CD4-positive, alpha-beta T cell (primary cell): ENCODE results near the gene STXBP2. TPM values are rescaled to one million over a fixed set of nuclear protein-coding genes. Genes with fewer than 3 reads are reported as not detected.

Experiments used
- ATAC-seq: fragments of 200-7000 bp; cut with Tn5 transposase; one replicate; pipeline ENCODE4 v1.10.0; 2022; ENCODE audit warnings: mild to moderate bottlenecking; ENCODE audit not compliant: poor library complexity
- CTCF ChIA-PET: fragments of 350-600 bp; sonication (Branson Sonifier 250); formaldehyde crosslinking; loops from one replicate; lab custom pipeline; 2021; ENCODE audit warnings: antibody characterized with exemption, inconsistent platforms; lab: Charles Lee
- POLR2A ChIA-PET: fragments of 350-600 bp; sonication (Branson Sonifier 250); formaldehyde crosslinking; loops from one replicate; lab custom pipeline; 2021; ENCODE audit warnings: antibody characterized with exemption, inconsistent platforms; lab: Charles Lee
- DNase-seq, 14 experiments: peaks; one replicate each; pipeline ENCODE4 v3.0.0-alpha.2; 2013 to 2020; ENCODE audit warnings: mixed read lengths in 2 of 14
- H3K27ac ChIP-seq, 2 donors: one replicate each; pipeline versions ENCODE4 v1.5.1 to v1.7.0; 2013; ENCODE audit warnings: low read length in 2 of 2, low read depth in 1 of 2, mild to moderate bottlenecking in 1 of 2
- H3K27me3 ChIP-seq, 2 experiments: 1 replicate in 1 of 2; 2 replicates in 1 of 2; pipeline versions ENCODE4 v1.6.1 to v1.7.0; 2013; ENCODE audit warnings: low read length in 2 of 2, control low read depth in 1 of 2, mild to moderate bottlenecking in 1 of 2, moderate library complexity in 1 of 2; ENCODE audit not compliant: insufficient read depth in 2 of 2, control insufficient read depth in 1 of 2
- H3K36me3 ChIP-seq: one replicate; pipeline ENCODE4 v1.6.1; 2013; ENCODE audit warnings: low read length, control low read depth; ENCODE audit not compliant: insufficient read depth
- H3K4me1 ChIP-seq: one replicate; pipeline ENCODE4 v1.6.1; 2013; ENCODE audit warnings: low read length, control low read depth; ENCODE audit not compliant: insufficient read depth
- H3K4me3 ChIP-seq: one replicate; pipeline ENCODE4 v1.5.1; 2013; ENCODE audit warnings: mild to moderate bottlenecking, low read length, moderate library complexity
- H3K9me3 ChIP-seq, 2 experiments: 1 replicate in 1 of 2; 2 replicates in 1 of 2; pipeline versions ENCODE4 v1.6.1 to v1.7.0; 2013; ENCODE audit warnings: low read length in 2 of 2, mild to moderate bottlenecking in 2 of 2, control low read depth in 1 of 2, moderate library complexity in 1 of 2; ENCODE audit not compliant: control insufficient read depth in 1 of 2, insufficient read depth in 1 of 2
- H3K27ac Mint-ChIP-seq: one replicate; pipeline ENCODE4 v1.8.0; 2020; ENCODE audit warnings: mixed read lengths
- H3K27me3 Mint-ChIP-seq: one replicate; pipeline ENCODE4 v1.8.0; 2021; ENCODE audit warnings: mixed read lengths
- H3K36me3 Mint-ChIP-seq: one replicate; pipeline ENCODE4 v1.8.0; 2021; ENCODE audit warnings: low read depth, mixed read lengths
- H3K4me1 Mint-ChIP-seq: one replicate; pipeline ENCODE4 v1.8.0; 2021; ENCODE audit warnings: low read depth, mixed read lengths
- H3K4me3 Mint-ChIP-seq: one replicate; pipeline ENCODE4 v1.8.0; 2020; ENCODE audit warnings: mild to moderate bottlenecking, mixed read lengths
- H3K9me3 Mint-ChIP-seq: one replicate; pipeline ENCODE4 v1.8.0; 2020; ENCODE audit warnings: mixed read lengths
- CTCF ChIP-seq: fragments of 200-600 bp; IDR thresholded peaks from one replicate; pipeline ENCODE4 v1.8.0; 2022; ENCODE audit warnings: antibody characterized with exemption, mild to moderate bottlenecking
- intact Hi-C, 2 experiments: fragments of 100-400 bp; cut with DNase I in 1 of 2; cut with micrococcal nuclease in 1 of 2; formaldehyde crosslinking; loops; one replicate each; pipeline versions ENCODE4 v1.15.1 to v1.9.0; 2023 to 2025; cut with DNase I, micrococcal nuclease
- total RNA-seq, 174 experiments: library from RNA in 2 of 174; stranded (reverse) in 2 of 174; gene quantifications; one replicate each; pipeline ENCODE4 v1.2.3 and lab custom pipeline; 2021 to 2026

The STXBP2 gene
- total RNA-seq, 2 experiments from 2014 or later = 234 to 241 TPM

- ATAC-seq (no peak), DNase-seq (no peak)
- no peak for TF ChIP-seq CTCF
- ChIA-PET POLR2A (interaction anchor here (1.2 kb wide), 1 partner anchor 24 kb away, joined by 3 read pairs; no protein-coding TSS in a partner anchor), CTCF (no interaction called here)
- Mint-ChIP-seq H3K36me3 (peaks cover 34% of the 10 kb centered on the region), H3K4me3 (peak within 1 kb of the TSS; percentile 72), H3K27ac (peak within 1 kb of the TSS; percentile 90), H3K27me3 (no peaks in the 10 kb centered on the region), H3K9me3 (no peaks in the 10 kb centered on the region), H3K4me1 (peaks cover 40% of the 10 kb centered on the region)
- H3K9me3 ChIP-seq = no peaks in the 10 kb centered on the region
- intact Hi-C loops = no loop called here
- no peaks in the 10 kb centered on the region for H3K27me3 ChIP-seq
- H3K27ac ChIP-seq = no peak within 1 kb of the TSS
- H3K4me3 ChIP-seq = no peak within 1 kb of the TSS
- peaks cover 53% of the 10 kb centered on the region for H3K4me1 ChIP-seq
- peaks cover 20% of the 10 kb centered on the region for H3K36me3 ChIP-seq
These were observed 3.2 kb upstream of the STXBP2 start, which contains the start of gene PCP2 for GRCh38 chr19:7633698-7634097. TSS of gene PCP2 (minus strand) at chr19:7633719. CDS start at chr19:7633457, 262 bp downstream.

GRCh38 chr19:7635670-7636069 lies 1.2 kb upstream of the STXBP2 start:
- no peaks in the 10 kb centered on the region for H3K9me3 Mint-ChIP-seq
- peak overlapping the region; percentile 90 for H3K27ac Mint-ChIP-seq
- no peaks in the 10 kb centered on the region for H3K27me3 Mint-ChIP-seq
- peaks cover 32% of the 10 kb centered on the region for H3K36me3 Mint-ChIP-seq
- no peak for TF ChIP-seq CTCF
- intact Hi-C loops = loop anchor here in 1 of 2 experiments (5.0 kb wide), 1 partner anchor 292 kb away; the partner anchor contains the start of gene CTXN1
- H3K4me1 Mint-ChIP-seq = peaks cover 39% of the 10 kb centered on the region
- H3K9me3 ChIP-seq = no peaks in the 10 kb centered on the region
- ChIA-PET CTCF (interaction anchor here (2.1 kb wide), 1 partner anchor 45 kb away, joined by 6 read pairs; the partner anchor contains the start of gene TRAPPC5), POLR2A (no interaction called here)
- H3K27me3 ChIP-seq = no peaks in the 10 kb centered on the region
- H3K4me1 ChIP-seq = peaks cover 53% of the 10 kb centered on the region
- peak overlapping the region; percentile 90 for H3K4me3 Mint-ChIP-seq
- peaks cover 29% of the 10 kb centered on the region for H3K36me3 ChIP-seq
- no peak overlapping the region for H3K27ac ChIP-seq
- no peak for ATAC-seq
- H3K4me3 ChIP-seq = no peak overlapping the region
- no peak for DNase-seq

GRCh38 chr19:7636317-7636690 lies 606 bp upstream of the STXBP2 start:
- no peaks in the 10 kb centered on the region for H3K27me3 Mint-ChIP-seq
- ChIA-PET CTCF (interaction anchor here (2.1 kb wide), 1 partner anchor 44 kb away, joined by 6 read pairs; the partner anchor contains the start of gene TRAPPC5), POLR2A (no interaction called here)
- no peaks in the 10 kb centered on the region for H3K9me3 Mint-ChIP-seq
- no peaks in the 10 kb centered on the region for H3K27me3 ChIP-seq
- H3K36me3 ChIP-seq = peaks cover 31% of the 10 kb centered on the region
- H3K4me1 Mint-ChIP-seq = peaks cover 36% of the 10 kb centered on the region
- H3K27ac ChIP-seq = peak overlapping the region in 1 of 2 donors; percentile 31
- peak overlapping the region; percentile 90 for H3K4me3 Mint-ChIP-seq
- peaks cover 48% of the 10 kb centered on the region for H3K4me1 ChIP-seq
- ATAC-seq = no peak
- H3K9me3 ChIP-seq = no peaks in the 10 kb centered on the region
- no peak for DNase-seq
- H3K36me3 Mint-ChIP-seq = peaks cover 32% of the 10 kb centered on the region
- intact Hi-C loops = loop anchor here in 1 of 2 experiments (5.0 kb wide), 1 partner anchor 291 kb away; the partner anchor contains the start of gene CTXN1
- TF ChIP-seq CTCF = no peak
- H3K4me3 ChIP-seq = peak overlapping the region; percentile 86
- peak overlapping the region; percentile 90 for H3K27ac Mint-ChIP-seq
